Activated CD8-positive, alpha-beta memory T cell treated with anti-CD3 and anti-CD28 coated beads for 36 hours (primary cell): ENCODE measurements around the gene GJD3. TPM values are rescaled to one million over a fixed set of nuclear protein-coding genes. Genes with fewer than 3 reads are reported as not detected.

Source experiments
- CTCF ChIA-PET: fragments of 350-600 bp; sonication (Branson Sonifier 250); formaldehyde crosslinking; loops from one replicate; lab custom pipeline; 2021; ENCODE audit warnings: antibody characterized with exemption; lab: Charles Lee
- POLR2A ChIA-PET: fragments of 350-600 bp; sonication (Branson Sonifier 250); formaldehyde crosslinking; loops from one replicate; lab custom pipeline; 2021; ENCODE audit warnings: antibody characterized with exemption; lab: Charles Lee
- total RNA-seq, 2 experiments: library from RNA; stranded (reverse); gene quantifications; one replicate each; pipeline ENCODE4 v1.2.3, GENCODE V29; 2021

The GJD3 gene
- total RNA-seq, 2 experiments from 2014 or later = not detected

- CTCF ChIA-PET = no interaction called here
- POLR2A ChIA-PET = interaction anchor here (1.0 kb wide), 1 partner anchor 9 kb away, joined by 3 read pairs; no protein-coding TSS in a partner anchor
Observed at GRCh38 chr17:40335620-40336019, 28.9 kb downstream of the GJD3 start.

GRCh38 chr17:40333781-40334448, 30.6 kb downstream of the GJD3 start:
- CTCF ChIA-PET = interaction anchor here (0.9 to 1.4 kb wide), 2 partner anchors 10 to 21 kb away, joined by 3 to 6 read pairs; no protein-coding TSS in a partner anchor
- POLR2A ChIA-PET = no interaction called here

- ChIA-PET CTCF (interaction anchor here (1.4 to 3.3 kb wide), 2 partner anchors 13 to 130 kb away, joined by 3 to 11 read pairs; no protein-coding TSS in a partner anchor), POLR2A (no interaction called here)
Observed at GRCh38 chr17:40331743-40332641, 32.5 kb downstream of the GJD3 start.

GRCh38 chr17:40330850-40331470, 33.6 kb downstream of the GJD3 start:
- CTCF ChIA-PET = interaction anchor here (0.6 to 3.3 kb wide), 8 partner anchors 9 to 220 kb away, joined by 3 to 11 read pairs (median 4); no protein-coding TSS in a partner anchor

GRCh38 chr17:40329839-40330794, 34.4 kb downstream of the GJD3 start:
- ChIA-PET POLR2A (interaction anchor here (0.6 to 1.0 kb wide), 3 partner anchors 9 to 1156 kb away, joined by 3 to 5 read pairs (median 3); no protein-coding TSS in a partner anchor), CTCF (interaction anchor here (0.8 to 3.3 kb wide), 7 partner anchors 8 to 128 kb away, joined by 3 to 11 read pairs (median 4); no protein-coding TSS in a partner anchor)

More at GRCh38 chr17:40330850-40331470, 33.6 kb downstream of the GJD3 start:
- POLR2A ChIA-PET = interaction anchor here (0.6 to 1.0 kb wide), 2 partner anchors 10 to 1157 kb away, joined by 3 to 5 read pairs; no protein-coding TSS in a partner anchor

GRCh38 chr17:40328386-40328766, 36.2 kb downstream of the GJD3 start:
- ChIA-PET POLR2A (no interaction called here), CTCF (interaction anchor here (0.7 to 1.4 kb wide), 4 partner anchors 11 to 27 kb away, joined by 3 to 6 read pairs (median 3); no protein-coding TSS in a partner anchor)

- POLR2A ChIA-PET = interaction anchor here (0.5 to 1.0 kb wide), 2 partner anchors 40 to 183 kb away, joined by 3 to 4 read pairs; no protein-coding TSS in a partner anchor
- CTCF ChIA-PET = interaction anchor here (0.7 to 3.0 kb wide), 7 partner anchors 11 to 108 kb away, joined by 3 to 14 read pairs (median 3); partner anchors contain the start of gene WIPF2
Observed at GRCh38 chr17:40327735-40328385, 36.7 kb downstream of the GJD3 start.

GRCh38 chr17:40327244-40327729, 37.2 kb downstream of the GJD3 start:
- POLR2A ChIA-PET = interaction anchor here (0.5 to 1.0 kb wide), 3 partner anchors 8 to 183 kb away, joined by 3 to 4 read pairs (median 3); no protein-coding TSS in a partner anchor
- CTCF ChIA-PET = interaction anchor here (0.9 to 3.0 kb wide), 7 partner anchors 12 to 108 kb away, joined by 3 to 14 read pairs (median 3); partner anchors contain the start of gene WIPF2

- CTCF ChIA-PET = interaction anchor here (0.9 to 3.0 kb wide), 5 partner anchors 12 to 107 kb away, joined by 3 to 14 read pairs (median 3); partner anchors contain the start of gene WIPF2
- POLR2A ChIA-PET = interaction anchor here (0.6 to 1.0 kb wide), 2 partner anchors 8 to 39 kb away, joined by 3 read pairs; no protein-coding TSS in a partner anchor
Observed at GRCh38 chr17:40326832-40327199, 37.7 kb downstream of the GJD3 start.

- CTCF ChIA-PET = interaction anchor here (0.9 to 3.0 kb wide), 6 partner anchors 9 to 35 kb away, joined by 3 to 14 read pairs (median 4); no protein-coding TSS in a partner anchor
- POLR2A ChIA-PET = interaction anchor here (0.9 to 1.2 kb wide), 3 partner anchors 11 to 38 kb away, joined by 3 to 5 read pairs (median 3); no protein-coding TSS in a partner anchor
Observed at GRCh38 chr17:40326014-40326831, 38.3 kb downstream of the GJD3 start.

GRCh38 chr17:40325156-40326013, 39.2 kb downstream of the GJD3 start:
- POLR2A ChIA-PET = interaction anchor here (0.9 to 1.2 kb wide), 4 partner anchors 10 to 37 kb away, joined by 3 to 5 read pairs (median 3); no protein-coding TSS in a partner anchor
- CTCF ChIA-PET = interaction anchor here (0.6 to 3.0 kb wide), 7 partner anchors 8 to 44 kb away, joined by 3 to 14 read pairs (median 4); no protein-coding TSS in a partner anchor

GRCh38 chr17:40323391-40324381, 40.9 kb downstream of the GJD3 start:
- ChIA-PET POLR2A (interaction anchor here (0.5 to 1.1 kb wide), 5 partner anchors 9 to 238 kb away, joined by 3 to 12 read pairs (median 4); partner anchors contain the start of gene CDC6), CTCF (interaction anchor here (0.9 to 1.7 kb wide), 5 partner anchors 10 to 226 kb away, joined by 3 to 6 read pairs (median 4); partner anchors contain the start of gene RARA)
